Mucosa of stomach (tissue), 1 donor: ENCODE data around the gene MAST4.
"Not testable (repeated sequence)": the region's sequence is repeated elsewhere in the genome, so short reads cannot be mapped to it uniquely, and the experiment has no call there.

ENCODE experiments used
- H3K27me3 ChIP-seq: one replicate; pipeline ENCODE4 v1.7.0; 2013; ENCODE audit warnings: mild to moderate bottlenecking, low read length; ENCODE audit not compliant: control insufficient read depth, insufficient read depth
- H3K36me3 ChIP-seq: one replicate; pipeline ENCODE4 v1.7.0; 2013; ENCODE audit warnings: low read length; ENCODE audit not compliant: control insufficient read depth, insufficient read depth
- H3K4me1 ChIP-seq: one replicate; pipeline ENCODE4 v1.7.0; 2013; ENCODE audit warnings: mild to moderate bottlenecking, low read length; ENCODE audit not compliant: control insufficient read depth, insufficient read depth
- H3K4me3 ChIP-seq: one replicate; pipeline ENCODE4 v1.7.0; 2013; ENCODE audit warnings: low read length
- H3K9ac ChIP-seq: one replicate; pipeline ENCODE4 v1.7.0; 2013; ENCODE audit warnings: mild to moderate bottlenecking, low read length, moderate library complexity
- H3K9me3 ChIP-seq: one replicate; pipeline ENCODE4 v1.7.0; 2013; ENCODE audit warnings: mild to moderate bottlenecking, low read length, moderate library complexity; ENCODE audit not compliant: control insufficient read depth
- donor health status: Pancreatic carcinoma.

MAST4 gene

DNA sequence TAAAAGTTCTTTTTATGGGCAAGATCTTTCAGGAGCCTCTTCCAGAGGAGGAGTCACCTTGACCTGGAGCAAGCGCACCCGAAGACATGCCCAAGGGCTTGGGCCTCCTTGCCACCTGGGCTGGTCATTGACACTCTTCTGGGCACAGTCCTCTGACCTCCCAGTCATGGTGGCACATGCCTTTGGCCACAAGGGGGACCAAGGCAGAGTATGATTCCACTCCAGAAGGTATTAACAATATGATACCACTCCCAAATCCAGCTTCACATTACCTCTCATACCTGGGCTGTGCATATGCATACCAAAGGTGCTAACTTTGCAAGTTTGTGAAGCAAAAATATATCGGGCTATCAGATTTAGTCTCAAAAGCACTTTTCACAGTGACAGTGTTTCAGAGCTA lies 84.6 kb downstream of the MAST4 start:
- no peak overlapping the region for H3K4me3 ChIP-seq
- no peaks in the 10 kb centered on the region for H3K36me3 ChIP-seq
- H3K4me1 ChIP-seq, result no peaks in the 10 kb centered on the region
- H3K27me3 ChIP-seq, result no peaks in the 10 kb centered on the region
- H3K9ac ChIP-seq, result no peak overlapping the region
- no peaks in the 10 kb centered on the region for H3K9me3 ChIP-seq

DNA sequence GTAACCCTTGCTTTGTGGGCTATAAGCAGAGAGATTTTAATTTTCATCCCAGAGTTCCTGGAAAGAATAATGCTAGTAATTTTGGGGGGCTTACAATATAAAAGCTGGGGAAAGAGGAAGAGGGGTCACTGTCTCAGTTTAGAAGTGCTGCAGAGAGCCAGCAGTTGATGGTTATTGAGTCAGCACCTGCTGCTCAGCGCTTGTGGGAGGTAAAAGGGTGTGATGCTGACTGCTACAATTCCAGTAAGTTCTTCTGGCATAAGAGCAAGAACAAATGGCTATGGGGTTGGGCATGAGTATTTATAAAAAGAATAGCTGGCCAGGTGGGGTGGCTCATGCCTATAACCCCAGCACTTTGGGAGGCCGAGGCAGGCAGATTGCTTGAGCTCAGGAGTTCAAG lies 88.5 kb downstream of the MAST4 start:
- H3K9ac ChIP-seq, result no peak overlapping the region
- no peaks in the 10 kb centered on the region for H3K9me3 ChIP-seq
- no peaks in the 10 kb centered on the region for H3K27me3 ChIP-seq
- H3K36me3 ChIP-seq, result no peaks in the 10 kb centered on the region
- H3K4me3 ChIP-seq, result no peak overlapping the region
- no peaks in the 10 kb centered on the region for H3K4me1 ChIP-seq

DNA sequence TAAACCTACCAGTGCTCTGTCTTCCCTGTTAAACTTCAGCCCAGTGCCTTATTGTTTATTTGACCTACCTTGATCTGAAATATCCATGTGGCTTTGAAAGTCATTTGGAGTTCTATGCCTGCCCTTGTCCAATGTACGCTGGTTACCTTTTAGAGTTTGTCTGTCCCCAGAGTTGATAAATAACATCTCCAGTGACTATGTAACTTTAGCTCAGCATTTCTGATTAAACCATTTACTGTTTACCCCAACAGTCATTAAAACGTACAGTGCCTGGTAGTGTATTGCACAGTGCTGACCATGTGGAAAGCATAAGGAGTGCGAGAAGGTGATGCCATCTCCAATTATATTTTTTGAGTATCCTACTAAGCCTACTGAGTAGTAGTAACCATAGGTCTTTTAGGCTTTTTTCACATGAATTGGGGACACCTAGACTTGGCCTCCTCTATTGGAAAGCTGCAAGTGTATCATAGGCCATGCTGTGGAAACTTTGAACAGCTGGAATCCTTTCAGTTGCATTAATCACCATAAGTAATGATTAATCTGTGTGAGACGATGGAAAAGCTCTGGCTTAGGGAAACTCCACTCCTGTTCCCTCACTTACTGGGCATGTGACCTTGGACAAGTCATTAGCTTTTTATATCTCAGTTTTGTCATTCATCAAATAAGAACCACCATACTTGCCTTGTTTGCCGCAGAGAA lies 93.5 kb downstream of the MAST4 start:
- Histone ChIP-seq H3K9me3 (no peaks in the 10 kb centered on the region), H3K27me3 (no peaks in the 10 kb centered on the region), H3K4me3 (no peak overlapping the region), H3K36me3 (no peaks in the 10 kb centered on the region), H3K4me1 (no peaks in the 10 kb centered on the region), H3K9ac (no peak overlapping the region)

- H3K9ac ChIP-seq, result no peak overlapping the region
- no peaks in the 10 kb centered on the region for H3K4me1 ChIP-seq
- no peaks in the 10 kb centered on the region for H3K27me3 ChIP-seq
- no peaks in the 10 kb centered on the region for H3K36me3 ChIP-seq
- H3K9me3 ChIP-seq, result no peaks in the 10 kb centered on the region
- no peak overlapping the region for H3K4me3 ChIP-seq
Measured at GRCh38 chr5:66694036-66694435, 97.8 kb downstream of the MAST4 start.

DNA sequence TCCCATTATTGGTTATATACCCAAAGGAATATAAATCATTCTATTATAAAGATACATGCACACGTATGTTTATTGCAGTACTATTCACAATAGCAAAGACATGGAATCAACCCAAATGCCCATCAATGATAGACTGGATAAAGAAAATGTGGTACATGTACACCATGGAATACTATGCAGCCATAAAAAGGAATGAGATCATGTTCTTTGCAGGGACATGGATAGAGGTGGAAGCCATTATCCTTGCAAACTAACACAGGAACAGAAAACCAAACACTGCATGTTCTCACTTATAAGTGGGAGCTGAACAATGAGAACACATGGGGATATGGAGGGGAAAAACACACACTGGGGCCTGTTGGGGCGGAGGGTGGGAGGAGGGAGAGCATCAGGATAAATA lies 99.6 kb downstream of the MAST4 start:
- not testable (repeated sequence) for H3K36me3 ChIP-seq, H3K4me3 ChIP-seq, H3K9ac ChIP-seq, H3K9me3 ChIP-seq, H3K4me1 ChIP-seq, H3K27me3 ChIP-seq

GRCh38 chr5:66697796-66698564 lies 101.8 kb downstream of the MAST4 start:
- no peaks in the 10 kb centered on the region for H3K9me3 ChIP-seq
- no peak overlapping the region for H3K4me3 ChIP-seq
- H3K4me1 ChIP-seq, result no peaks in the 10 kb centered on the region
- no peaks in the 10 kb centered on the region for H3K36me3 ChIP-seq
- H3K9ac ChIP-seq, result no peak overlapping the region
- no peaks in the 10 kb centered on the region for H3K27me3 ChIP-seq

DNA sequence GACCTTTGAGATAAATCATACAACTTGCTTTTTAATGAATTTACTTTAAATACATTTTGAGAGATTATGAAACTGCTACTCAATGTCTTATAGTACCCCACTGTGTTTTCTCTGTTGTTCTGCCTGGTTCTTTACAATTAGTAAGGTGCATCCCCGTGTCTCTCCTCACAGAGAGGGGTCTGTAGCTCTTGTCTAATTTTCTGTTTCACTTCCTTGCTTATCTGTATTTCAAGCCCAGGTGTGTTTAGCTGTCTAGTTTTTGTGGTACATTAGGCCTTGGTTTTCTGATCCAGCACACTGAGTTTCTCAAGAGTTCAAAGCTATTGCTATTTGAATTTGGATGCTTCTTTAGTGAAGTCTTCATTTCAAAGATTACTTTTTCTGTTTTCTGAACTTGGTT lies 105.1 kb downstream of the MAST4 start:
- no peaks in the 10 kb centered on the region for H3K27me3 ChIP-seq
- H3K9me3 ChIP-seq, result no peaks in the 10 kb centered on the region
- H3K9ac ChIP-seq, result no peak overlapping the region
- H3K36me3 ChIP-seq, result no peaks in the 10 kb centered on the region
- H3K4me3 ChIP-seq, result no peak overlapping the region
- H3K4me1 ChIP-seq, result no peaks in the 10 kb centered on the region

GRCh38 chr5:66702426-66702825 lies 106.2 kb downstream of the MAST4 start:
- no peak overlapping the region for H3K4me3 ChIP-seq
- H3K9me3 ChIP-seq, result no peaks in the 10 kb centered on the region
- no peak overlapping the region for H3K9ac ChIP-seq
- H3K4me1 ChIP-seq, result no peaks in the 10 kb centered on the region
- H3K36me3 ChIP-seq, result no peaks in the 10 kb centered on the region
- no peaks in the 10 kb centered on the region for H3K27me3 ChIP-seq

GRCh38 chr5:66704790-66705425 lies 108.7 kb downstream of the MAST4 start:
- no peaks in the 10 kb centered on the region for H3K9me3 ChIP-seq
- no peaks in the 10 kb centered on the region for H3K4me1 ChIP-seq
- no peak overlapping the region for H3K4me3 ChIP-seq
- no peaks in the 10 kb centered on the region for H3K27me3 ChIP-seq
- no peaks in the 10 kb centered on the region for H3K36me3 ChIP-seq
- H3K9ac ChIP-seq, result no peak overlapping the region

DNA sequence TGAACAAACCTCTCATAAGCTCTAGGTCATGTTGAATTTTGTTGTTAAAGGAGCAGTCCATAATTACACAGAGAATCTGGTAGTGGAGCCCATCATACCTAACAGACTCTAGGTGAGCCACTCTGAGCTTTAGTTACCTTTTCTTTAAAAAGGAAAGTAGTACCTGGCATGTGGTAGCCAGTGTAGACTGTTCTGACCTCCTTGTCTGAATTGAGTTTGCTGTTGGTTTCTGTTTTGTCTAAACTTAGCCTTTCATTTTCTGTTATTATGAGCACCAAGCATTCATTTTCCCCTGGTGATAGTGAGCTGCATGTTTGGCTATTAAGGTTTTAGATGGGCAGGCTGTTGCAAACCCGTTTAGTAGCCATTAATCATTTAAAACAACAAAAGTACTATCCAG lies 112.2 kb downstream of the MAST4 start:
- no peak overlapping the region for H3K9ac ChIP-seq
- H3K27me3 ChIP-seq, result no peaks in the 10 kb centered on the region
- no peaks in the 10 kb centered on the region for H3K9me3 ChIP-seq
- H3K4me1 ChIP-seq, result no peaks in the 10 kb centered on the region
- no peak overlapping the region for H3K4me3 ChIP-seq
- H3K36me3 ChIP-seq, result no peaks in the 10 kb centered on the region

- H3K9me3 ChIP-seq, result no peaks in the 10 kb centered on the region
- no peaks in the 10 kb centered on the region for H3K27me3 ChIP-seq
- no peak overlapping the region for H3K9ac ChIP-seq
- H3K4me1 ChIP-seq, result no peaks in the 10 kb centered on the region
- H3K36me3 ChIP-seq, result no peaks in the 10 kb centered on the region
- no peak overlapping the region for H3K4me3 ChIP-seq
Measured at GRCh38 chr5:66710557-66711088, 114.4 kb downstream of the MAST4 start.

DNA sequence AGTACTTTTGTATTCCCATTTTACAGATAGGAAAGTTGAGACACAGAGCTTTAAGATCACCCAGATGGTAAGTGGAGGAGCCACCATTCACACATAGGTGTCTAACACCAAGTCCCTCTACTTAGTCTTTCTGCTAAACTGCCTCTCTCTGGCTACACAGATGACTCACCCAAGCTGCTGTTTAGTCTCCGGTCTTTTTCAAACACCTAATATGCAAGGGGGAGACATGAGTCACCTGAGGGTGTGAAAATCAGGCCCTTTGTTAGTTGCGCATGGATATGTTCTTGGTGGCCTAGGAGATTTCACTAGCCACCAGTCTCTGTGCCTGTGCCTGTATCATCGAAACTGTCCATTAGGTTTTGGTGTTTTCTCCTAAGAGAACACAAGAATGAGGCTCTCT lies 117.8 kb downstream of the MAST4 start:
- no peak overlapping the region for H3K4me3 ChIP-seq
- no peaks in the 10 kb centered on the region for H3K9me3 ChIP-seq
- H3K4me1 ChIP-seq, result no peaks in the 10 kb centered on the region

More for the DNA sequence above, 117.8 kb downstream of the MAST4 start:
- Histone ChIP-seq H3K36me3 (no peaks in the 10 kb centered on the region), H3K9ac (no peak overlapping the region), H3K27me3 (no peaks in the 10 kb centered on the region)
